HG03571 (cell line): ENCODE results near the gene TINCR.

Experiments used
- ATAC-seq: cut with Tn5 transposase; IDR thresholded peaks from one replicate; pipeline ENCODE4 v1.9.1; 2021; ENCODE audit not compliant: unreplicated experiment

The TINCR gene

DNA sequence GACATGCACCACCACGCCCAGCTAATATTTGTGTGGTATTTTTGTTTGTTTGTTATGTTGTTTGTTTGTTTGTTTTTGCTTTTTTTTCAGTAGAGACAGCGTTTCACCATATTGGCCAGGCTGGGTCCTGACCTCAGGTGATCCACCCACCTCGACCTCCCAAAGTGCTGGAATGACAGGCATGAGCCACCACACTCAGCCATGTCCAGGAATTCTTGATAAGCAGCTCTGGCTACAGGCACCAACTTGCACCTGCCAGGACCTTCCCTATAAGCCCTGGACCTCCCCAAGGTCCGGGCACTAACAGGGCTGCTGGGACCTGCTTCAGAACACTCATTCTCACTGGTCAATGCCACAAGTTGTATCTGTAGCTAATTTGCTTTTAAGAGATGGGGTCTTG is 48.7 kb downstream of the TINCR start:
- no peak for ATAC-seq

DNA sequence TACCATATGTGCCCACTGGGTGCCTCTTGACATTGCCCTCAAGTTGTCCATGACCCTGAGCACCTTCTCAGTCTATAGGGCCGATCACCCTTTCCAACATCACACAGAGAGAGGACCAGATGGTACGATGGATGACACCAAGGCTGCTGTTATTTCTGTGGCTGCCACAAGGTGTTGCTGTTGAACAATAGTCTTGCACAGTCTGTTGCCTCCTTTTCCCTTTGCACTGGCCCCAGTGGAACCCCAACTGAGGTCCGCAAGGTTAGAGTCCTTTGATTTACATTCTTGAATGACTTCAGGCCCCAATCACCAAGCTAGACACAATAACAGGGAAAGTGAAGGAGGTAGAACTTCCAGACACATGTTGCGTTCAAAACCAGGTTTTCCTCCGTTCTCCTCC is 52.0 kb downstream of the TINCR start:
- ATAC-seq, result no peak

DNA sequence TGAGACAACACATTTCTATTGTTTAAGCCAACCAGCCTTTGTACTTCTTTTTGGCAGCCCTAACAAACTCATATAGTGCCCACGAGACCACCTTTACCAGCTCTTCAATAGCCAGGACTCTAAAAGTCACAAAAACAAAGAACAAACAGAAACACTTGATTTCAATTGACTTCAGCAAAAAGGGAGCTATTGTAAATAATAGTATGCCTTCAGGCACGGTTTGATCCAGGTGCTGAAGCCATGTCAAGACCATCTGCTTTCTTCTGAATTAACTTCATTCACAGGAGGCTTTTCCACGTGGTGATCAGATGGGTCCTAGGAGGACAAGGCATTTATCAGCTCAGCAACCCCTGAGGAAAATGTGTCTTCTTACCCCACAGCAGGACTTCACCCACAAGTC is 53.8 kb downstream of the TINCR start:
- no peak for ATAC-seq

DNA sequence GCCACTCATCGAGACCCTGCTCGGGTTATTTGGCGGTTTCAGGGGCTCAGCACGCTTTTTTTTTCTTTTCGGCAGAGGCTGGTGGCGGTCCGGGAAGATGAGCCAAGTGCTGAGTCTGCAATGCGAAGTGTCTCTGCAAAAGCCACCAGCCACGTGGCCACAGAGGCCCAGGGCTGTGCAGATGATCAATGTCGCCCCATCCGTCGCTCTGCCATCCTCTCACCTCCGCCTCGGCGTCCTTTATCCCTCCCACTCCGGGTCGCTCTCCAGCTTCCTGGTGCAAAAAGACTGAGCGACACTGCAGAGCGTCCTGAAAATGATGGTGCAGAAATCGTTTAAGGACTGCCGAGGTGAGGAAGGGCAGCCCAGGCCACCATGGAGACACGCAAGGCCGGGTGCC is 55.0 kb downstream of the TINCR start:
- no peak for ATAC-seq
